PC-9 (cell line): ENCODE results near the gene EYS.

Source experiments
- CTCF ChIP-seq: fragments of 200-600 bp; sonication (generic); conservative IDR thresholded peaks from 2 replicates; pipeline ENCODE4 v1.6.1; 2017; ENCODE audit warnings: mixed run types, antibody characterized with exemption, mild to moderate bottlenecking, moderate library complexity
- EZH2 ChIP-seq: fragments of 200-600 bp; sonication (generic); IDR thresholded peaks from 2 replicates; pipeline ENCODE4 v1.8.0; 2017; ENCODE audit warnings: antibody characterized with exemption, low read depth

- no peak for TF ChIP-seq CTCF
- no peak for TF ChIP-seq EZH2
Measured at GRCh38 chr6:63864671-63865318, 1842.2 kb downstream of the EYS start.
